GM23338 (cell line): ENCODE results near the gene FHL1. TPM values are rescaled to one million over a fixed set of nuclear protein-coding genes. Genes with fewer than 3 reads are reported as not detected.
"Not testable (repeated sequence)": the region's sequence is repeated elsewhere in the genome, so short reads cannot be mapped to it uniquely, and the experiment has no call there.

ENCODE experiments used
- ATAC-seq: fragments of 200-7000 bp; cut with Tn5 transposase; 3 replicates; pipeline ENCODE4 v1.9.1; 2020
- DNase-seq: peaks from one replicate; pipeline ENCODE4 v3.0.0-alpha.2; 2015; ENCODE audit warnings: low spot score
- H2AFZ ChIP-seq: fragments of 200-600 bp; sonication (generic); 2 replicates; pipeline ENCODE4 v1.8.0; 2016; ENCODE audit warnings: antibody characterized with exemption, mild to moderate bottlenecking, moderate library complexity
- H3F3A ChIP-seq: fragments of 200-600 bp; sonication (generic); replicated peaks from 2 replicates; pipeline ENCODE4 v1.8.0; 2017; ENCODE audit warnings: antibody characterized with exemption, mixed run types, low read depth
- H3K27ac ChIP-seq: fragments of 200-600 bp; sonication (generic); 2 replicates; pipeline ENCODE4 v1.6.1; 2016; ENCODE audit warnings: low read depth
- H3K27me3 ChIP-seq: fragments of 200-600 bp; sonication (generic); 2 replicates; pipeline ENCODE4 v1.8.0; 2016; ENCODE audit warnings: mild to moderate bottlenecking, mixed run types, moderate library complexity; ENCODE audit not compliant: insufficient read depth
- H3K36me3 ChIP-seq: fragments of 200-600 bp; sonication (generic); 2 replicates; pipeline ENCODE4 v1.8.0; 2016; ENCODE audit warnings: mild to moderate bottlenecking; ENCODE audit not compliant: insufficient read depth
- H3K4me1 ChIP-seq: fragments of 200-600 bp; sonication (generic); 2 replicates; pipeline ENCODE4 v1.8.0; 2016; ENCODE audit warnings: mild to moderate bottlenecking, moderate library complexity; ENCODE audit not compliant: insufficient read depth
- H3K4me2 ChIP-seq: fragments of 200-600 bp; sonication (generic); 2 replicates; pipeline ENCODE4 v1.7.1; 2017; ENCODE audit warnings: mixed run types
- H3K4me3 ChIP-seq: fragments of 200-600 bp; sonication (generic); 2 replicates; pipeline ENCODE4 v1.6.1; 2016; ENCODE audit warnings: mixed run types
- H3K79me2 ChIP-seq: fragments of 200-600 bp; sonication (generic); replicated peaks from 2 replicates; pipeline ENCODE4 v1.8.0; 2017; ENCODE audit warnings: mild to moderate bottlenecking; ENCODE audit not compliant: insufficient read depth
- H3K9me2 ChIP-seq: fragments of 200-600 bp; sonication (generic); 2 replicates; pipeline ENCODE4 v1.8.0; 2017; ENCODE audit not compliant: insufficient read depth
- H4K20me1 ChIP-seq: fragments of 200-600 bp; sonication (generic); replicated peaks from 2 replicates; pipeline ENCODE4 v1.8.0; 2017; ENCODE audit warnings: mild to moderate bottlenecking; ENCODE audit not compliant: insufficient read depth
- H3K27ac Mint-ChIP-seq: 2 replicates; pipeline ENCODE4 v1.8.0; 2020; ENCODE audit warnings: inconsistent platforms, mild to moderate bottlenecking, moderate library complexity, mixed read lengths
- H3K27me3 Mint-ChIP-seq: 3 replicates; pipeline ENCODE4 v1.8.0; 2022; ENCODE audit warnings: low read depth, mild to moderate bottlenecking, moderate library complexity, mixed read lengths, inconsistent platforms; ENCODE audit not compliant: insufficient read depth, poor library complexity
- H3K36me3 Mint-ChIP-seq: 3 replicates; pipeline ENCODE4 v1.8.0; 2021; ENCODE audit warnings: low read depth, mild to moderate bottlenecking, inconsistent platforms, moderate library complexity, mixed read lengths
- H3K4me1 Mint-ChIP-seq: 3 replicates; pipeline ENCODE4 v1.8.0; 2020; ENCODE audit warnings: mild to moderate bottlenecking, inconsistent platforms, mixed read lengths
- H3K4me3 Mint-ChIP-seq: 3 replicates; pipeline ENCODE4 v1.8.0; 2021; ENCODE audit warnings: moderate library complexity, mild to moderate bottlenecking, inconsistent platforms, mixed read lengths
- H3K9me3 Mint-ChIP-seq: 3 replicates; pipeline ENCODE4 v1.8.0; 2020; ENCODE audit warnings: moderate library complexity, mild to moderate bottlenecking, inconsistent platforms, mixed read lengths
- ETS1 ChIP-seq: IDR thresholded peaks from 2 replicates; pipeline ENCODE4 v1.6.1; 2016; ENCODE audit warnings: antibody characterized with exemption
- JUNB ChIP-seq: IDR thresholded peaks from one replicate; pipeline ENCODE4 v1.6.1; 2016; ENCODE audit warnings: antibody characterized with exemption; ENCODE audit not compliant: unreplicated experiment
- POLR2AphosphoS5 ChIP-seq: IDR thresholded peaks from 2 replicates; pipeline ENCODE4 v1.6.1; 2016; ENCODE audit warnings: antibody characterized with exemption, low read depth
- STAT1 ChIP-seq: IDR thresholded peaks from one replicate; pipeline ENCODE4 v1.6.1; 2016; ENCODE audit warnings: antibody characterized with exemption; ENCODE audit not compliant: unreplicated experiment
- ZNF462 ChIP-seq: fragments of 250-450 bp; sonication (Bioruptor Pico); IDR thresholded peaks from 2 replicates; pipeline ENCODE4 v1.5.0; 2020; ENCODE audit warnings: mild to moderate bottlenecking, moderate library complexity
- polyA plus RNA-seq: library from polyadenylated mRNA; unstranded; fragments of >200 nt; fragmentation: Nextera tagmentation; extraction: Ambion mirVana; gene quantifications from 2 replicates; pipeline ENCODE4 v1.2.1, GENCODE V29; 2016
- total RNA-seq: library from RNA; depleted of rRNA; stranded (reverse); fragments of >200 nt; shearing (Covaris generic); gene quantifications from 2 replicates; pipeline ENCODE4 v1.2.3, GENCODE V29; 2014

Gene FHL1
- total and polyA plus RNA-seq, 2 experiments from 2014 or later = 47.9 to 60.4 TPM

DNA sequence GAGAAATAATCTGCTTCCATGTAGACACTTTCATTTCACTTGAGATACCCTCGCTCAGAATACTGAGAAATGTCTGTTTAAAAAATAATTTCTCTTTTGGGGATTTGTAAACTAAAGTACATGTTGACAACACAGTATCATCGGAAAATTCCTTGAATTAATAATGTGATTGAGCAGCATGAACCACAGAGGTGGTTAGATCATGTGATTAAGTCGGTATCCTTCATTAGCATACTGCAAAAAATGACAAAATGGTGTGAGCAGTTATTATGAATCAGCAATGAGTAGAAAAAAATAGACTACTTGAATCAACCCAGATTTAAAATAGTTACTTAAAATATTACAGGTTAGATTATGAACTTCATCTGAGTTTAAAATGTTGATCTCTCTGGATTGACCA, 89.7 kb downstream of the FHL1 start (continued):
- TF ChIP-seq ZNF462 (no peak), ETS1 (no peak), POLR2AphosphoS5 (no peak), JUNB (no peak), STAT1 (no peak)

- not testable (repeated sequence) for H3K4me1 Mint-ChIP-seq, DNase-seq, H3K27ac Mint-ChIP-seq, H4K20me1 ChIP-seq, H3K4me2 ChIP-seq, H3F3A ChIP-seq, H3K4me1 ChIP-seq, H3K9me3 Mint-ChIP-seq, H3K27ac ChIP-seq, H3K4me3 Mint-ChIP-seq, H3K4me3 ChIP-seq, H3K27me3 ChIP-seq, H2AFZ ChIP-seq, H3K9me2 ChIP-seq, ATAC-seq, H3K27me3 Mint-ChIP-seq, H3K79me2 ChIP-seq
- H3K36me3 ChIP-seq = peaks cover 11% of the 10 kb centered on the region; the same call in 1 of the 2 replicates
- peaks cover 34% of the 10 kb centered on the region for H3K36me3 Mint-ChIP-seq
Measured at GRCh38 chrX:136237849-136238248, 90.5 kb downstream of the FHL1 start.
